NCI-H524 (cell line): ENCODE measurements around the gene CNTNAP5.

ENCODE experiments used
- DNase-seq, 2 experiments: peaks; one replicate each; lab custom pipeline; 2025; lab: John Stamatoyannopoulos, UW

CNTNAP5 gene

GRCh38 chr2:124547700-124548099 is 522.6 kb downstream of the CNTNAP5 start:
- DNase-seq, result no peak

GRCh38 chr2:124558277-124558905 is 533.3 kb downstream of the CNTNAP5 start:
- no peak for DNase-seq

GRCh38 chr2:124559236-124559635 is 534.1 kb downstream of the CNTNAP5 start:
- DNase-seq, result no peak

DNA sequence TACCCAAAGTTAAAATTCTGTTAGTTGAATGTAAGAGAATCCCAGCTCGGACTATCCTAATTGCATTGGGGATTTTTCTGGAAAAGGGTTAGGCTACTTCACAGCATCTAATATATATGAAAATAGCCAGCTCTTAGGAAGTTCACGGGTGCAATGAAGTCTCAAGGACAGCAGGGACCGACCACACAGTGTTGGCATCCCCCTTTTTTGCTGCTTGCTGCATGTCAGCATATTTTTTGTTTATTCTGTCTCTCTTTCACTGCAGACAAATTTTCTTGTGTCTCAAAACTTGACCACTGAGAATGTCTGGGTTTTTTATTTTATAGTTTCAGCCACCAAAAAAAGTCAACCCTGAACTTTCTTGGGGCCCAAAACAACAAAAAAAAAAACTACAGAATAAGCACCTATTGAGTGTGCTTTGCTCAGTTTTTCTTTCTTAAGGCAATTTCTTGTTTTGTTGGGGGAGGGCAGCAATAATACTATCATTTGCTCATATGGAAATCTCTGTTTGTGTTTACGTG is 535.6 kb downstream of the CNTNAP5 start:
- no peak for DNase-seq

GRCh38 chr2:124561486-124561885 is 536.4 kb downstream of the CNTNAP5 start:
- no peak for DNase-seq

GRCh38 chr2:124563426-124563825 is 538.3 kb downstream of the CNTNAP5 start:
- DNase-seq, result no peak

- no peak for DNase-seq
These were observed 541.5 kb downstream of the CNTNAP5 start for GRCh38 chr2:124566518-124566970.

GRCh38 chr2:124570872-124571271 is 545.8 kb downstream of the CNTNAP5 start:
- DNase-seq, result no peak

DNA sequence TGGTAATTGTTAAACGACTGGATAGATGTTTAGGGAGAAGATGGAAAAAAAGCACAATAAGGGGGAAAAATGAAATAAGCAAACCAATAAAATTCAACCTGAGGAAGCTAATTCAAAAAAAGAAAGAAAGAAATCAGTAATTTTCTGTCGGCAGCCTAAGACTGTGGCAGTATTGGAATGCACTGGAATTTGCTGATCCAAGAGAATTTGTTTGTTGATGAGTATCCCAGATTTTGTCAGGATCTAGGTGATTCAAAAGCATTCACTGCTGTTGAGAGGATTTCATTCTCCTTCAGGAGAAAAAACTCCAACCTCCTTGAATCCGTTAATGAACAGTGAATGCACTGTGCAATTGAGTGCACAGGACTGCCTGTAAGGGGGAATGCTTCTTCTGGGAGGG is 546.7 kb downstream of the CNTNAP5 start:
- no peak for DNase-seq

DNA sequence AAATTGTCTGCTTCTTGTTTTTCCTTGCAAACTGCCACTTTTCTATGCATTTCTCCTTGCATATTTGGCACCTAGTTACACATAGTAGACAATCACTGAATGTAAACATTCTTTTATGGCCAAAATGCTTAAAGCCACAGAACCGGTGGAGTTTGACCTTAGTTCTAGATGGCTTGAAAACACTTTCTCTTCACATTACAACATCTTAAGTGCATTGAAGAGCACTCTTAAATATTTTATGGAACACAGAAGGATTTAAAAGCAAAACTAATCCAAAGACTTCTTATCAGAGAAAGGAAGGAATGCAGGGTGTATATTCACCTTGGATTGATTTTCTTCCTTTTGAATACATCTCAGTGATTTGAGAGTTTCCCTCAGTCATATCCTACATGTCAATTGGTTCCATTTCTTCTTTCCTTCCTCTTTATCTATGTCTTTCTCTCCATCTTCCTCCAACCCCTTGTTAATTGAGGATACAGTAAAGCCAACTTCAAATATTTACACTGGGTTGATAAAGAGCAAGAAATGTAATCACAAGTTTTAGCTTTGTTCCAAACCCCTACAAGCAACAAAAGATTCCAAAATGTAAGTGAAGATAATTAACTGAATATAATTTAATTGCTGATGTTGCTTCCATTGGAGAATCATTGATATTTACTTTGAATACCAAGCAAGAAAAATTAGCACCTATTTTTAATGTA is 548.0 kb downstream of the CNTNAP5 start:
- DNase-seq, result no peak

DNA sequence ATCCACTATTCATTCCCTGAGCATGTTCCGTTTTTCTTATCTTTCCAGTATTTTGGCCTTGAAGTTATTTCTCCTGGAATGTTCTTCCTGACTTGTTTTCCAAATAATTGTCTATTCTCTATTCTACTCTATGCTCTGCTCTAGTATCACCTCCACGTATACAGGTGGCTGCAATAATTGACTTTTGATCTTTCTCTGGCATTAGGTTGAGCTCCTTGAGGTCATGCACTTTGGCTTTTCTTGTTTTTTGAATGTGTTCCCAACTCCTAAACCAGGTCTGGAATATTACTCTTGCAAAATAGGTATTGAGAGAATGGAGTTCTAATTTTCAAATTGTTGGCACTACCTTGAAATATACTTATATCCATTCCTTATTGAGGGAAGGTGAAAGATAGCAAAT is 550.4 kb downstream of the CNTNAP5 start:
- DNase-seq, result no peak

DNA sequence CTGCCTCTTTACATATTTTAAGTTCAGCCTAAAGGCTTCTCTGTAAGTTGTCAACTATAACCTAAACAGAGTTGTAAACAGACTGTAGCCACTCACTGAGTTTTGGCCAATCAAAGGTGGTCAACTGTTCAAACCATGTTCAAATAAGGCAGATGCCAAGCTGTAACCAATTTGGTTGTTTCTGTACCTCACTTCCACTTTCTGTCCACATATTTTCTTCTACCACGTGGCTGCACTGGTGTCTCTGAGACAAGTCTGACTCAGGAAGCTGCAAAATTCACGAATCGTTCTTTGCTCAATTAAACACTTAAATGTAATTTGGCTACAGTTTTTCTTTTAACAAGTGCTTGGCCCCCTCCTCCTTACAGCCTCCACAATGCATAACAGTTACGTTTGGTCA is 555.2 kb downstream of the CNTNAP5 start:
- DNase-seq, result no peak

DNA sequence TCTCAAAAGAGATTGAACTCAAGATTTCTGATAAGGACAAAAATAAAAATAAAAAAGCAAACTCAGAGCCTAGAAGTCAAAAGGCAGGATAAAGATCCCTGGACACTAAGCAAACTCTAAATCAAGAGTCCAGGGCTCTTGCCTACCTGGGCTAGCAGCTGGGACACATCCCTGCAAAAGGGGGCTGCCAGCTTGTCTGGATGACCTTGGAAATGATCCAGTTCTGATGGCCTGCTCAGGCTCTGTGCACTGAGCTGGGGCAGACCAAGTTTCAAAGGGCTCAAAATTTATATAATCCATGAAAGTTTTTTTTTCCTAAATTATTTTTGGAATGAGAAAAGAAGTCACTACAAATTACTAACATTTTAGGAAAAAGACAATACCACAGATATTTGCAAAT is 557.3 kb downstream of the CNTNAP5 start:
- no peak for DNase-seq

GRCh38 chr2:124584615-124585014 is 559.5 kb downstream of the CNTNAP5 start:
- no peak for DNase-seq

DNA sequence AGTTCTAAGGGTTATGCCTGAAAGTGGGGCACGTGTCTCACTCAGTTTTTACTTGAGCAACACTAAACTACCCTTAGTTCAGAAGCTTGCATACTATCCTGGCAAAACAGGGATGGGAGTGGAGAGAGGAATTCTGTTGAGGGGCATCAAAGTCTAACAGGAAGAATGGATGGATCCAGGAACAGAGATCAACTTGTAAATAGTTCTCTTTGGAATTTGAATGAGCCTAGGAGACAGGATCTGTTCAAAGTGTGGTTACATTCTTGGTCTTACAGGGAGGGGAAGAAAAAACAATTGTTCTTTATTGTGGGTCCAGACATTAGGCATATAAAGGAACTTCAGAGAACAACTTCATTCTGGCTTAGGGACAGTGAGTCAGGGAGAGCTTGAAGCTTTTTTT is 560.2 kb downstream of the CNTNAP5 start:
- no peak for DNase-seq

DNA sequence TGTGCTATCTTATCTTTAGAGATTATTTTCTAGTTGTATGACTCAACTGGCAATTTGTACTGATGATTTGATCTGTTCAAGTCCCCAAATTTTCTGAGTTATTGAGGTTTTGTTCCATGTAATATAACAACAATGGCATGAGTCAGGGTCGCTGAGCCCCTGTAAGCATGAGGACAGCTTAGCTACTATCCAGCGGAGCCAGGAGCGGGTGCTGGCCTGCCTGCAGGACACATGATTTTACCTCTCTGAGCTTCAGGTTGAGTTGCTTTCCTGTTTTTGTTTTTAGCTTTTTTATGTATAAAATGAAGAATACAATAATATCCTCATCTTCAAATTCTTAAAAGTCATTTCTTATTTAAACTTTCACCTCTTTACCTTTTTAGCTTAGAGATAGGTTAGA is 561.1 kb downstream of the CNTNAP5 start:
- no peak for DNase-seq

- no peak for DNase-seq
These were observed 561.7 kb downstream of the CNTNAP5 start for GRCh38 chr2:124586835-124587234.

DNA sequence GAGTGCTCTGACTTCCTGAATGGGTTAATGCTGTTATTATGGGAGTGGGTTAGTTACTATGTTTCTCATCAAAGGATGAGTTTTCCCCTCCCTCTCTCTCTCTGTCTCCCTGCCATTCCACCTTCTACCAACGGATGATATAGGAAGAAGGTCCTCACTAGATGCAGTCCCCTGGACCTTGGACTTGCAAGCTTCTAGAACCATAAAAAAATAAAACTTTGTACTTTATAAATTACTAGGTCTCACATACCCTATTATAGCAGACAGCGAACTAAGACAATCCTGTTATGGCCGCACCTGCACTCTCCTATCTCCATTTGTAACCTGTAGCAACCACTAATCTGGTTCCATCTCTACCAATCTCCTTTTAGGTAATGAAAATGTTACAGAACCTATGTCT is 564.9 kb downstream of the CNTNAP5 start:
- no peak for DNase-seq

- DNase-seq, result no peak
These were observed 577.7 kb downstream of the CNTNAP5 start for GRCh38 chr2:124602759-124603158.

- DNase-seq, result no peak
These were observed 579.9 kb downstream of the CNTNAP5 start for GRCh38 chr2:124604940-124605339.

DNA sequence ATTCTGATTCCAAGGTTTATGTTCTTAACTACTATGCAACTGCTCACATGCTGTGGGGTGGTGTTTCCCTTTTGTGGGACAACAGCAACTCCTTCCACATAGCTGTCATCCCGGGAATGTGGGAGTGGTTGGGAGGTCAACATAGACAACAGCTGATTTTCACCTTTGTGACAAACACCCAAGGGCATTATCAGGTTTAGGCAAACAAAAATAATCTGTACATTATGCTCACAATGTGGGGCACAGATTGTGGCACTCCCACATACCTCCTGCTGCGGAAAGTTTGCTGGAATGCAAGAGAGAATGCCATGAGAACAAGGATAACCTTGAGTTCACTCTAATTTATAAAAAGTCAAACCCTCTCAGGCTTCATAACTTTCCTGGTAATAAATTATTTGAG is 582.6 kb downstream of the CNTNAP5 start:
- no peak for DNase-seq

- no peak for DNase-seq
These were observed 584.6 kb downstream of the CNTNAP5 start for GRCh38 chr2:124609667-124610066.

GRCh38 chr2:124610141-124610540 is 585.1 kb downstream of the CNTNAP5 start:
- DNase-seq, result no peak

DNA sequence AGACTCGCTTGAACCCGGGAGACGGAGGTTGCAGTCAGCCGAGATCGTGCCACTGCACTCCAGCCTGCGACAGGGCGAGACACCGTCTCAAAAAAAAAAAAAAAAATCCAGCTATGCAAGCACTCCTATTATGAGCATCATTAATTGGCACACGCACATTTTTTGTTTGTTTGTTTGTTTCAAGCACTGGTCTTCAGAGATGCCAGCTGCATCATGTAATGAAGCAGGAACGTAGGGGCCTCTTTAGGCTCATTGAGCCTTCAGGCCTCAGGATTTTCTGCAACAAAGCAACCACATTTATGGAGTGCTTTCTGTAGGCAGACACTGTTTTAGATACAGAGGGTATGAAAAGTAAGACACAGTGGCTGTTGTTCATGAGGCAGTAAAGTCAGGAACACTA is 585.8 kb downstream of the CNTNAP5 start:
- no peak for DNase-seq
